ENCODE data around the gene SHC3.
"Not testable (repeated sequence)": the region's sequence is repeated elsewhere in the genome, so short reads cannot be mapped to it uniquely, and the experiment has no call there.

Gene SHC3, protein sequence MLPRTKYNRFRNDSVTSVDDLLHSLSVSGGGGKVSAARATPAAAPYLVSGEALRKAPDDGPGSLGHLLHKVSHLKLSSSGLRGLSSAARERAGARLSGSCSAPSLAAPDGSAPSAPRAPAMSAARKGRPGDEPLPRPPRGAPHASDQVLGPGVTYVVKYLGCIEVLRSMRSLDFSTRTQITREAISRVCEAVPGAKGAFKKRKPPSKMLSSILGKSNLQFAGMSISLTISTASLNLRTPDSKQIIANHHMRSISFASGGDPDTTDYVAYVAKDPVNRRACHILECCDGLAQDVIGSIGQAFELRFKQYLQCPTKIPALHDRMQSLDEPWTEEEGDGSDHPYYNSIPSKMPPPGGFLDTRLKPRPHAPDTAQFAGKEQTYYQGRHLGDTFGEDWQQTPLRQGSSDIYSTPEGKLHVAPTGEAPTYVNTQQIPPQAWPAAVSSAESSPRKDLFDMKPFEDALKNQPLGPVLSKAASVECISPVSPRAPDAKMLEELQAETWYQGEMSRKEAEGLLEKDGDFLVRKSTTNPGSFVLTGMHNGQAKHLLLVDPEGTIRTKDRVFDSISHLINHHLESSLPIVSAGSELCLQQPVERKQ

DNA sequence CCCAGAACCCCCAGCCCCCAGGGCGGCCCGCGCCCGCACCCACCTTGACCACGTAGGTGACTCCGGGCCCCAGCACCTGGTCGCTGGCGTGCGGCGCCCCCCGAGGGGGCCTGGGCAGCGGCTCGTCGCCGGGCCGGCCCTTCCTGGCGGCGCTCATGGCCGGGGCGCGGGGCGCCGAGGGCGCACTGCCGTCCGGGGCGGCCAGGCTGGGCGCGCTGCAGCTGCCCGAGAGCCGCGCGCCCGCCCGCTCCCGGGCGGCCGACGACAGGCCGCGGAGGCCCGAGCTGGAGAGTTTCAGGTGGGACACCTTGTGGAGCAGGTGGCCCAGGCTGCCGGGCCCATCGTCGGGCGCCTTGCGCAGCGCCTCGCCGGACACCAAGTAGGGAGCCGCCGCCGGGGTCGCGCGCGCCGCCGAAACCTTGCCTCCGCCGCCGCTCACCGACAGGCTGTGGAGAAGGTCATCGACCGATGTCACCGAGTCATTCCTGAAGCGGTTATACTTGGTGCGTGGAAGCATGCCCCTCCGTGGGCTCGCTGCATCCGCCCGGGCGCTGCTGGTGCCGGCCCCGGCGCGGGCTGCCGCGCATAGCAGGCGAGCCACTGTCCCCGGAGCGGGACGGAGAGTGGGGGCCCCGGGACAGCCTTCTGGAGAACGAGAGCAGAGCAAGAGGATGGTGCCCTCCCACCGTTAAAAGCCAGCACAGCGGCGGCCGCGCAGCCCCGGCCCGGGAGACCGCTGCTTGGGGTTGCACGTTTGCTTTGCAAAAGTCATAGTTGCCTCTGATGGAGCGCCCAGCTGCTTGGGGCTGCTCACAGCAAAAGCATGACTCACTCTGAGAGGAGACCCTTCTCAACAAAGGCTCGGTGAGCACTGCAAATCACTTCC lies at the start of gene SHC3:
Gene SHC3, minus strand, starts transcription at position 875 of the 886 bp plus-strand sequence. Its CDS starts 358 bp downstream, at position 517.
- DNase-seq (ENCODE audit: insufficient read length, low spot score) = no peak
- FAIRE-seq = no peak
- no peak for TF ChIP-seq POLR2A (IDR thresholded peaks at IDR 0.05; ENCODE audit: low read depth, low read length)

DNA sequence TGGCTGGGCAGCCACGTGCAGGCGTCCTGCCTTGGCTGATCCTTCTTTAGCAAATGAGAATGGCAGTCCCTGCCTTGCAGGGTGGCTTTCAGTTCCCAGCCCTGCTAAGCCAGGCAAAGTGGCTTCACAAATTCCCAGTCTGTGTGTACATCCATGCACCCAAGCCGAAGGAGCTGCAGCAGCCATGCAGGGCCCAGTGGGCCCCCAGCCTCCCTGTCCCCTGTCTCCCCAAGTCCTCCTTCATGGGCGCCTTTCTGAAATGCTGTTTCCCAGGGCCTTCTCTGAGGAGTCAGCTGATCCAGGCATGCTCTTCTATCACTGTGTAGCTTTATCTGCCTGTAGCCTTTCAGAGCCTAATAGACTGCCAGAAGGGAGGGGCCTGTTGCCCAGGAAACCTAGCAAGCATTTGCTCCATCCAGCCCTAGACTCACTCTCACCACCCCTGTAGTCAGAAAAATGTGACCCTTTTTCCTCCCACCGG lies 47.4 kb upstream of the SHC3 start:
- FAIRE-seq (no peak), DNase-seq (ENCODE audit: insufficient read length, low spot score) (no peak)
- no peak for TF ChIP-seq POLR2A (IDR thresholded peaks at IDR 0.05; ENCODE audit: low read depth, low read length)

DNA sequence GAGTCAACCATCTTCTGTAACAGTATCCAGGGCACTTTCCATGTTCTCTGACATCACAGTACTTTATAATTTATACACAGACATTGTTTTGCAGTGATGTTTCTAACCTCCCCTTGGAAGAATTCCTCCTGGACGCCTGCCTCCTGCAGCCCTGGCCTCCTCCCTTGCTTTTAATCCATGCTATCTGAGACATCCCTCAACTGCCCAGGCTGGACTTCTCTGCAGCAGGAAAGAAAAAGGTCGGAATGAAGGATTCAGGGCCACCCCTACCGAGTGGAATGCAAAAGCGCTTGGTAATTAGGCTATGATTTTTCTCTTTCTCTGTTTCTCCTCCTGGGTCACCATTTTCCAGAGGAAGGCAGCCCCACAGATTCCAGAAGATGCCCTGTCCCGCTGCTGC lies 47.0 kb upstream of the SHC3 start:
- FAIRE-seq = no peak
- DNase-seq (ENCODE audit: insufficient read length, low spot score) = no peak
- TF ChIP-seq POLR2A (IDR thresholded peaks at IDR 0.05; ENCODE audit: low read depth, low read length) = no peak

DNA sequence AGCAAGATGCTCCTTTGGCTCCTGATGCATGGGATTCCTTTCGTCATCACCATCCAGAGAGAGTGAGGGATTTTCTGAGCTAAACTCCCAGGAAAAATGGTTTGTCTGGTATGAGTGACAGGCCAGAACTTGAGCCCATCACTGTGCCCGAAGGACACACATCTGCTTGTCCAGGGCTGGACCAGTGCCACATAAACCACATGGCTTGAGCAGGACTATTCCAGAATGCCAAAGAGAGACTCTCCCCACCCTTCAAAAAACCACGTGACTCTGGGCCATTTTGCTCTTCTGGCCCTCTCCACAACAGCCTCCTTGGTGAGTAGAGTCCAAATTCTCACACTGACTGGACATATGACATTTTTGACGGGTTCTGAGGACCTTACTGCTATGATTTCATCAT lies 46.4 kb upstream of the SHC3 start:
- no peak for FAIRE-seq

DNA sequence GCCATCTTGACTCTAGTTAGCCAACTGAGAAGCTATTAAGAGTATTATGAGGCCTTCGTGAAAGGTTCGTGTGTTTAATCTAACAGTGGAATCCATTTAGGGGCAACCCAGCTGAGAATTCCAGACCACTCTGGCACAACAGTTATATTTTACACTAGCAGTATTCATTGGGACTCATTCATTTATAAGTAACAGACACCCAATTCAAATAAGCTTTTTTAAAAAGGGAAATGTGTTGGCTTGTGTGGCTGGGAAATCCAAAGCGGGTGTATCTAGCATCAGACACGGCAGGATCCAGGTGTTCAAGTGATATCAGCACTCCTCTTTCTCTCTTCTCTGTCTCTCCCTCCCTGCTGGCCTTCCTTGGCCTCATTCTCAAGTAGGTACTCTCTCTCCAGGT lies 46.0 kb upstream of the SHC3 start:
- no peak for FAIRE-seq
- TF ChIP-seq POLR2A (IDR thresholded peaks at IDR 0.05; ENCODE audit: low read depth, low read length) = no peak
- DNase-seq (ENCODE audit: insufficient read length, low spot score) = no peak

More for the DNA sequence above, 46.4 kb upstream of the SHC3 start:
- TF ChIP-seq POLR2A (IDR thresholded peaks at IDR 0.05; ENCODE audit: low read depth, low read length) = no peak
- DNase-seq (ENCODE audit: insufficient read length, low spot score) = no peak

DNA sequence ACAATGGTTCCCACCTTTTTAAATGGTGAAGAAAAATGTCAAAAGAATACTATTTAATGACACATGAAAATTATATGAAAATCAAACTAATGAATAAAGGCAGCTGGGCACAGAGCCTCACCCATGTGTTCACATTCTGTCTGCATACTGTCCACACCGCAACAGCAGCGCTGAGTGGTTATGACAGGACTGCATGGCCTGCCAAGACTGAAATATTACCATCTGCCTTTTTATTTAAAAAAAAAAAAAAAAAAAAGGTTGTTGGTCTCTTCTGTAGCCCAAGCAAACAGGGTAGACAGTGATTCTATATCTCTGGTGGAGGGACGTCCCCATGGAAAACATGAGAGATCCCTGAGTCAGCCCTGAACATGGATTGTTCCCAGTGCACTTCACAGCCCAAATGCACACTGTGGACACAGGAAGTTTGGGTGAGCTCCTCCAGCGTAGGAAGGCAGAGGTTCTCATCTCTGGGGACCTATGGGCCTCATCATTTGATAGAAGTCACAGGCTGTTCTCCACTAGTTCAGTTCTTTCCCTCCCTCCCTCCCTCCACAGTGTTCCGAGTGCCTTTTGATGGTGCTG lies 44.9 kb upstream of the SHC3 start:
- DNase-seq (ENCODE audit: insufficient read length, low spot score) (no peak), FAIRE-seq (no peak)
- TF ChIP-seq POLR2A (IDR thresholded peaks at IDR 0.05; ENCODE audit: low read depth, low read length) = no peak

DNA sequence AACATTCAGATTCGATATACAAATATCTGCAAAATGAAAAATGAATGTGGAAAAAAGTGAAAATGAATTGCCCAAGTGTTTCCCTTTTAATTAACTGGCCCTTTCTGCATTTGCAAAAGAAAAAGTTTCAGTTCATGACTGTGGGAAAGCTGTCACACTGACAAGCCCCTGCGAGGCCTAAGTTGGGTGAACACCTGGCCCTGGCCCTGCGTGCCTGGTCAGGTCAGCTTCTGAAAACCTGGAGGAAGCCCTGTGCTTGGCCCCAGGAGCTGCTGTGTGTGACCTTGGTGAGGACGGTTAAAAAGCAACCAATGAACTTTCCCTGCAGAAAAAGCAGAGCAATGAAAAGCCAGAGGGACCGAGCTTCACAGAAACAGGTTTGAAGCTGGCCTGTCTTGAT lies 41.0 kb upstream of the SHC3 start:
- no peak for FAIRE-seq

DNA sequence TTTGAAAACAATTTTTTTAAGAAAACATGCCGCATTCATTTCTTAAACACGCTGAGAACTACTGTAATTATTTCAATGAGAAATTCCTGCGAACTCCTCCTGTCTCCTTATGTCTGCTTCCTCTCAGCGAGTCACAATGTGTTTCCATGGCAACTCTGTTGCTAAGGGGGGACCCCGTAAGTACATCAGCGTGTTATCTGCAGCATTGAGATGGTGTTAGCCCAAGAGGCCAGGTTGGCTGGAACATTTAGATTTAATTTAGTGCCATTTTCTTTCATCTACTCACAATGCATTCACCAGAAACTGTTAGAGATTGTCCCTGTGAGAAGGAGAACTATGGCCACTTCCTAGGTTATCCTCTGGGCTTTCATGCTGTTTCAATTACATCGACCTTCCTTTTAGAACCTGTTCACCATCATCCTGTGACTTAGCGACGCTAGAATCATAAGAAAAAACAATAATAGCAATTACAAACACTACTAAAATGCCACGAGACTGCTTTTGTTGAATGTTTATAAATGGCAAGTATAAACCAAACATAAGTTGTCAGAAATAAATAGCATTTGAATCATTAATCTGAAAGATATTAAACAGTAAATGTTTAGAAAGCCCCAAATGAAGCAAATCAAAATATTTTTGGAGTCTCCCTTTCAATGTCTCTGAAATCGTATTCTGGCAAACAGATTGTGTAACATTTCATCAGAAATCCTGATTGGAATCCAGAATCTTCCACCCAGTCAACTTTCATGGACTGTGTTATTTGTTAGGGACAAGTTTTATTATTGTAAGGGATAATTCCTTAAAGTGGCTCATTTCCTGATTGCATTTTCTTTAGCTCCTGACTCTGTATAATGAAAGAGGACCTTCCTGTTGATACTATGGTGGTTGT lies 39.7 kb upstream of the SHC3 start:
- DNase-seq (ENCODE audit: insufficient read length, low spot score) (no peak), FAIRE-seq (no peak)
- no peak for TF ChIP-seq POLR2A (IDR thresholded peaks at IDR 0.05; ENCODE audit: low read depth, low read length)

More for the DNA sequence above, 41.0 kb upstream of the SHC3 start:
- no peak for DNase-seq (ENCODE audit: insufficient read length, low spot score)
- no peak for TF ChIP-seq POLR2A (IDR thresholded peaks at IDR 0.05; ENCODE audit: low read depth, low read length)

DNA sequence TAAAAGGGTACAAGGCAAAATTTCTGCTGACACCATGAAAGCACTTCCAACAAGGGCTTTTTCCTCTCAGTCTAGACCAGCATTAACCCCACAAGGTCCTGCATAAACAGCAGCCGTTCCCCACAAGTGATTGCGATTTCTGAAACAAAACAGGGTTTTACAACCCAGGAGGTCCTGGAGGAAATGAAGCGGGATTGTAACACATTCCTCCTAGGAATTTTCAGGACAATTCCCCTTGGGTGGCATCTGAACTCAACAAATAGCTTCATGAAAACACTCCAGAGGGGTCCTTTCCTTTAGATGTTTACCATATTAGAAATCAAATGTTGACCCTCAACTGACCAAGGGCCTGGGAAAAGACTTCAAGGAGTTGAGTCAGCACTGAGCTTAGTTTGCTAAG lies 36.7 kb upstream of the SHC3 start:
- DNase-seq (ENCODE audit: insufficient read length, low spot score) (no peak), FAIRE-seq (no peak)
- TF ChIP-seq POLR2A (IDR thresholded peaks at IDR 0.05; ENCODE audit: low read depth, low read length) = no peak

DNA sequence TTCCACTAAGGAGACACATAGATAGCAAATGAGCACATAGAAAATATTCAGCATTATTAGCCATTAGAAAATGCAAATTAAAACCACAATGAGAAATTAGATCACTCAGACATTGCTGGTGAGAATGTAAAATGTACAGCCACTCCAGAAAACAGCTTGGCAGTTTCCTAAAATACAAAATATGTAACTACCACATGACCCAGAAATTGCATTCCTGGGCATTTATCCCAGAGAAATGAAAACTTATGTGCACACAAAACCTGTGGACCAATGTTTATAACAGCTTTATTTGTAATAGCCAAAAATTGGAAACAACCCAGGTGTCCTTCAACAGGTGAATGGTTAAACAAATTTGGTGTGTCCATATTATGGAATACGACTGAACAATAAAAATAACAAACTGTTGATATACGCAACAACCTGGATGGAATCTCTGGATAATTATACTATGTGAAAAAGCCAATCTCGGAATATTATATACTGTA lies 34.8 kb upstream of the SHC3 start:
- FAIRE-seq (no peak), DNase-seq (ENCODE audit: insufficient read length, low spot score) (no peak)
- no peak for TF ChIP-seq POLR2A (IDR thresholded peaks at IDR 0.05; ENCODE audit: low read depth, low read length)

DNA sequence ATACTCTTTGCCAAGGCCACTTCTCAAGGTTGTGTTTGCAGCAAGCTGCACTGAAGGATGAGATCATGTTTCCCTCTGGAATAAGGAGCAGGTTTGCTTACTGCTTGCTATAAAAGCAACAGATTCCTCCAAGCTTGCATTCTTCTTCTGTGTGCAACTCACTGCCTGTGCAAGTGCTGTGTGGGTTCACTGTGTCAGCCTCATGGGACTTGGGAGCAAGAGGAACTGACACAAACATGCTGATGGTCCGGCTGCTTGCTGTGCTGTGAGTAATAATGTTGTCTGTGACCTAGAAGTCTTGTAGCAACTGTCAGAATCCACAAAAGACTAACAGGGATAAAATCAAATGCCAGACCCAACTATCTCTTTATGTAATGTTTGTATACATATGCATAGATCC lies 33.6 kb upstream of the SHC3 start:
- TF ChIP-seq POLR2A (IDR thresholded peaks at IDR 0.05; ENCODE audit: low read depth, low read length) = no peak
- FAIRE-seq = no peak
- DNase-seq (ENCODE audit: insufficient read length, low spot score) = no peak

DNA sequence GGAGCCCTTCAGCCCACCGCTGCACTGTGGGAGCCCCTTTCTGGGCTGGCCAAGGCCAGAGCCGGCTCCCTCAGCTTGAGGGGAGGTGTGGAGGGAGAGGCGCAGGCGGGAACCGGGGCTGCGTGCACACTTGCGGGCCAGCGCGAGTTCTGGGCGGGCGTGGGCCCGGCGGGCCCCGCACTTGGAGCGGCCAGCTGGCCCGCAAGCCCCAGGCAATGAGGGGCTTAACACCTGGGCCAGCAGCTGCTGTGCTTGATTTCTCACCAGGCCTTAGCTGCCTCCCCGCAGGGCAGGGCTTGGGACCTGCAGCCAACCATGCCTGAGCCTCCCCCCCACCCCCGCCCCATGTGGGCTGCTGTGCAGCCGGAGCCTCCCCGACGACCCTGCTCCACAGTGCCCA lies 30.7 kb upstream of the SHC3 start:
- not testable (repeated sequence) for FAIRE-seq; DNase-seq (ENCODE audit: insufficient read length, low spot score)

DNA sequence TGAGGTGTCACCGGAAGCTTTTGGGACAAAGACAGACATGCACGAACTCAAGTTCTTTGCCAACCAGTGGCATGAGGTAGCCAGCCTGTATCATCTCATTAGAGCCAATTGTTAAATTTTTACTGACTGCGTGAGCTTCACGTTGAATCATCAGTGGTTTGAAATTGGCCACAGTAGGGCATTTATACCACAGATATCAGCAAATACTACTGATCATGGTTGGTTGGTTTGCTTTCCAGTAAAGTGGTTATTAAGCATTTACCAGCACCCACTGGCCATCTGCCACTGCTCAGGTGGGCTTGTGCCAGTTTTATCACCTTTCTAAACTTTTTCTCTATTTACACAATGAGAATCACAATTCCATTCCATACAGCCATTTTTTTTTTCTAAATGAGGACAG lies 28.4 kb upstream of the SHC3 start:
- FAIRE-seq (no peak), DNase-seq (ENCODE audit: insufficient read length, low spot score) (no peak)
- no peak for TF ChIP-seq POLR2A (IDR thresholded peaks at IDR 0.05; ENCODE audit: low read depth, low read length)
